DOHH2 (cell line): ENCODE results near the gene LY6G5C.

Source experiments
- EZH2phosphoT487 ChIP-seq: fragments of 200-600 bp; sonication (generic); IDR thresholded peaks from 2 replicates; pipeline ENCODE4 v1.6.1; 2017; ENCODE audit warnings: borderline replicate concordance, mild to moderate bottlenecking, antibody characterized with exemption, low read length, moderate library complexity, mixed read lengths
- TF ChIP-seq, protein P1 (sequence below): fragments of 200-600 bp; sonication (generic); IDR thresholded peaks from one replicate; pipeline ENCODE4 v1.5.1; 2014; ENCODE audit warnings: antibody characterized with exemption, mild to moderate bottlenecking, low read depth, low read length; ENCODE audit not compliant: poor library complexity, severe bottlenecking

DNA sequence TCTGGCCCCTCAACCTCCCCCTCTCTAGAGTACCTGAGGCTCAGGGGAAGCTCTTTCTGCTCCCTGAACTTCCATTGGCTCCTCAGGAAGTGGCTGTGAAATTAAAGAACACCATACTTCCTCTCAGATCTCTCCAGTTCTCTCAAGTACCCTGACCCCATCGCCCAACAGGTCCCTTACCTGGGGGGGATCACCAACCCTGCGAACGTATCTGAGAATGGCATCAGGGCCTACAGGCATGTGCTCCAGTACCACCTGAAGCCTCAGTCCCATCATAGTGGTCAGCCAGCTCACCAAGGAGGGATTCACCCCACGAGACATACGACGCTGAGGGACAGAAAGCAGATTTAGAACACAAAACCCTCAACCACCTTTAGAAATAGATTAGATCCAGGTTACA lies 40.3 kb downstream of the LY6G5C start:
- TF ChIP-seq, protein P1, sequence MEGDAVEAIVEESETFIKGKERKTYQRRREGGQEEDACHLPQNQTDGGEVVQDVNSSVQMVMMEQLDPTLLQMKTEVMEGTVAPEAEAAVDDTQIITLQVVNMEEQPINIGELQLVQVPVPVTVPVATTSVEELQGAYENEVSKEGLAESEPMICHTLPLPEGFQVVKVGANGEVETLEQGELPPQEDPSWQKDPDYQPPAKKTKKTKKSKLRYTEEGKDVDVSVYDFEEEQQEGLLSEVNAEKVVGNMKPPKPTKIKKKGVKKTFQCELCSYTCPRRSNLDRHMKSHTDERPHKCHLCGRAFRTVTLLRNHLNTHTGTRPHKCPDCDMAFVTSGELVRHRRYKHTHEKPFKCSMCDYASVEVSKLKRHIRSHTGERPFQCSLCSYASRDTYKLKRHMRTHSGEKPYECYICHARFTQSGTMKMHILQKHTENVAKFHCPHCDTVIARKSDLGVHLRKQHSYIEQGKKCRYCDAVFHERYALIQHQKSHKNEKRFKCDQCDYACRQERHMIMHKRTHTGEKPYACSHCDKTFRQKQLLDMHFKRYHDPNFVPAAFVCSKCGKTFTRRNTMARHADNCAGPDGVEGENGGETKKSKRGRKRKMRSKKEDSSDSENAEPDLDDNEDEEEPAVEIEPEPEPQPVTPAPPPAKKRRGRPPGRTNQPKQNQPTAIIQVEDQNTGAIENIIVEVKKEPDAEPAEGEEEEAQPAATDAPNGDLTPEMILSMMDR, result no peak
- no peak for TF ChIP-seq EZH2phosphoT487
